Ovary (tissue), 10 donors: Measurements from ENCODE around the gene OR1I1. TPM values are rescaled to one million over a fixed set of nuclear protein-coding genes. Genes with fewer than 3 reads are reported as not detected.

Experiments used
- DNase-seq, 5 donors: peaks; one replicate each; pipeline ENCODE4 v3.0.0-alpha.2; 2019 to 2020
- H3K27ac ChIP-seq, 2 donors: fragments of 200-600 bp; one replicate each; pipeline versions ENCODE4 v1.5.1 to v1.8.0; 2019 to 2022
- H3K27me3 ChIP-seq: fragments of 200-600 bp; one replicate; pipeline ENCODE4 v1.8.0; 2022
- H3K36me3 ChIP-seq: fragments of 200-600 bp; sonication (generic); one replicate; pipeline ENCODE4 v1.5.1; 2019
- H3K4me1 ChIP-seq: one replicate; pipeline ENCODE4 v1.8.1; 2013; ENCODE audit warnings: mild to moderate bottlenecking, moderate library complexity; ENCODE audit not compliant: insufficient read depth
- H3K4me3 ChIP-seq: fragments of 200-600 bp; sonication (generic); one replicate; pipeline ENCODE4 v1.5.1; 2017
- H3K9me3 ChIP-seq, 2 donors: fragments of 200-600 bp in 1 of 2; sonication (generic) in 1 of 2; one replicate each; pipeline versions ENCODE4 v1.5.1 to v1.8.1; 2013 to 2019; ENCODE audit warnings: mild to moderate bottlenecking in 1 of 2, moderate library complexity in 1 of 2
- EP300 ChIP-seq: sonication (generic); formaldehyde crosslinking; IDR thresholded peaks from one replicate; pipeline ENCODE4 v1.6.1; 2017; ENCODE audit warnings: antibody characterized with exemption
- POLR2A ChIP-seq: fragments of 450-650 bp; IDR thresholded peaks from one replicate; pipeline ENCODE4 v1.6.1; 2017; ENCODE audit warnings: antibody characterized with exemption, mild to moderate bottlenecking, moderate library complexity
- WGBS, 3 donors: extraction: QIAGEN DNeasy Blood & Tissue Kit in 1 of 3; methylation state at CpG; one replicate each; pipeline versions ENCODE4 v1.1.5 to v1.1.7; 2013 to 2017; 5-methylcytosine and 5-hydroxymethylcytosine counted together
- intact Hi-C, 4 donors: fragments of 100-400 bp; cut with DNase I; formaldehyde crosslinking; loops; one replicate each; pipeline versions ENCODE4 v1.11.0 to v1.15.1; 2022 to 2023
- long read RNA-seq, 3 donors: library from polyadenylated mRNA in 2 of 3; unstranded in 2 of 3; transcript quantifications; one replicate each; pipeline ENCODE4 v2.0.0 and lab custom pipeline, GENCODE V29; 2021 to 2026
- polyA plus RNA-seq, 2 donors: library from polyadenylated mRNA; stranded (reverse); fragments of 200-250 nt in 1 of 2; fragments of 350-450 nt in 1 of 2; fragmentation: Illumina TruSeq in 1 of 2; extraction: RNeasy Lipid Tissue Mini Kit (QIAGEN cat#74804) in 1 of 2; gene quantifications; one replicate each; pipeline ENCODE4 v1.2.3, GENCODE V29; 2013 to 2014
- total RNA-seq, 7 donors: library from RNA; depleted of rRNA in 2 of 7; stranded (reverse); fragments of >200 nt in 2 of 7; fragmentation: NEBNext Ultra II Directional in 3 of 7; extraction: Animal tissue kit (Norgen Biotek cat#: 25700) in 3 of 7; gene quantifications; one replicate each; pipeline versions ENCODE4 v1.1.0 to v1.2.4, GENCODE V29; 2016 to 2023
- TF ChIP-seq, protein P1 (sequence below), 3 donors: fragments of 450-650 bp in 2 of 3; fragments of 200-600 bp in 1 of 3; IDR thresholded peaks; one replicate each; pipeline versions ENCODE4 v1.5.1 to v1.8.0; 2016 to 2022; ENCODE audit warnings: antibody characterized with exemption in 3 of 3, mild to moderate bottlenecking in 1 of 3
- donor health status: DM: no; HTN: no; CAD: no; lungs with moderate emphysema.
- donor health status: DM: no; HTN: no; CAD: no.
- donor health status: Bipolar disorder and iron deficiency.
- donor health status: DM: yes; HTN: yes; CAD: no.
- donor health status: DM: no; HTN: no; CAD: no.
- donor health status: DM: yes; HTN: yes; CAD: no.

OR1I1 gene, protein sequence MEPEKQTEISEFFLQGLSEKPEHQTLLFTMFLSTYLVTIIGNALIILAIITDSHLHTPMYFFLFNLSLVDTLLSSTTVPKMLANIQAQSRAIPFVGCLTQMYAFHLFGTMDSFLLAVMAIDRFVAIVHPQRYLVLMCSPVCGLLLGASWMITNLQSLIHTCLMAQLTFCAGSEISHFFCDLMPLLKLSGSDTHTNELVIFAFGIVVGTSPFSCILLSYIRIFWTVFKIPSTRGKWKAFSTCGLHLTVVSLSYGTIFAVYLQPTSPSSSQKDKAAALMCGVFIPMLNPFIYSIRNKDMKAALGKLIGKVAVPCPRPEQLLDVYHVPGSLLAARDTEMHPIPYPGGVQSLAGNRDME
- total RNA-seq (not detected), polyA plus RNA-seq (not detected)
- long read RNA-seq, donor 1 = 0 reads
- long read RNA-seq, donor 2 = 0 reads
- long read RNA-seq, donor 3 = 0 reads

DNA sequence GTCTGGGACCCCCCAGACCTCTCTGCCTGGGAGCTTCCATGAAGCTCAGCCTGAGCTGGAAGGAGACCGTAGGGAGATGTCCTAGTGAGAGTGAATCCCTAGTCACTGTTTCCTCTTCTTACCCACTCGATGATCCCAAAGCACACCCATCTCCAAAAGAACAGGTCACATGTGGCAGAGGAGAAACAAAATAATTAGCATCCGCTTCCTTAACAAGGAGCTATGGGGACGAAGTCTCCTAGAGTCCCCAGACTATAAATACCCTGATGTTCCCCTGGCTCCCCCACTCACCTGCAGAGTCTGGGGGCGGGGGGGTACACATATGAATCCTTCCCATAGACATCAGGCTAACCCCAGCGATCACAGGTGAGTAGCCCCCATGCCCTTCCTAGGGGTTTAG is at the start of gene OR1I1:
Gene OR1I1 (plus strand): TSS at position 301 of the 400 bp plus-strand sequence. CDS start 4,855 bp downstream, outside the sequence.
- 58 to 68% (median 59%) methylated on average over 6 of the region's 6 CpGs for WGBS, 3 donors
- no peaks in the 10 kb centered on the region for H3K27me3 ChIP-seq
- TF ChIP-seq, protein P1, sequence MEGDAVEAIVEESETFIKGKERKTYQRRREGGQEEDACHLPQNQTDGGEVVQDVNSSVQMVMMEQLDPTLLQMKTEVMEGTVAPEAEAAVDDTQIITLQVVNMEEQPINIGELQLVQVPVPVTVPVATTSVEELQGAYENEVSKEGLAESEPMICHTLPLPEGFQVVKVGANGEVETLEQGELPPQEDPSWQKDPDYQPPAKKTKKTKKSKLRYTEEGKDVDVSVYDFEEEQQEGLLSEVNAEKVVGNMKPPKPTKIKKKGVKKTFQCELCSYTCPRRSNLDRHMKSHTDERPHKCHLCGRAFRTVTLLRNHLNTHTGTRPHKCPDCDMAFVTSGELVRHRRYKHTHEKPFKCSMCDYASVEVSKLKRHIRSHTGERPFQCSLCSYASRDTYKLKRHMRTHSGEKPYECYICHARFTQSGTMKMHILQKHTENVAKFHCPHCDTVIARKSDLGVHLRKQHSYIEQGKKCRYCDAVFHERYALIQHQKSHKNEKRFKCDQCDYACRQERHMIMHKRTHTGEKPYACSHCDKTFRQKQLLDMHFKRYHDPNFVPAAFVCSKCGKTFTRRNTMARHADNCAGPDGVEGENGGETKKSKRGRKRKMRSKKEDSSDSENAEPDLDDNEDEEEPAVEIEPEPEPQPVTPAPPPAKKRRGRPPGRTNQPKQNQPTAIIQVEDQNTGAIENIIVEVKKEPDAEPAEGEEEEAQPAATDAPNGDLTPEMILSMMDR (IDR thresholded peaks at IDR 0.05) = no peak
- TF ChIP-seq EP300 = no peak
- no peak for TF ChIP-seq POLR2A

DNA sequence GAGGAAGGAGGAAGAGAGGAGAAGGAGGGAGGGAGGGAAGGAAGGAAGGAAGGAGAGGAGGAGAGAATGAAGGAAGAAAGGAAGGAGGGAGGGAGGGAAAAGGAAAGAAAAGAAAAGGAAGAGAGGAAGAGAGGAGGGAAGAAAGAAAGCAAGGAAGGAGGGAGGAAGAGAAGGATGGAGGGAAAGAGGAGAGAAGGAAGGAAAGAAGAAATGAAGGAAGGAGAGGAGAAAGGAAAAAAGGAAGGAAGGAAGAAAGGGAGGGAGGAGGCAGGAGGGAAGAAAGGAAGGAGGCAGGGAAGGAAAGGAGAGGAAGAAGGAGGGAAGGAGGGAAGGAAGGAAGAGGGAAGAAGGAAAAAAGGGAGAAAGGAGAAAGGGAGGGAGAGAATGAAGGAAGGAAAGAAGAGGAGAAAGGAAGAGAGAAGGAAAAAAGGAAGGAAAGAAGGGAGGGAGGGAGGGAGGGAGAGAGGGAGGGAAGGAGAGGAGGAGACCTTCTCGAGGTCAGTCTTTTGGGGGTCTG is 46.2 kb upstream of the OR1I1 start:
- H3K27me3 ChIP-seq = no peaks in the 10 kb centered on the region
- no peak overlapping the region for H3K4me3 ChIP-seq
- no peaks in the 10 kb centered on the region for H3K9me3 ChIP-seq
- WGBS, 3 donors = 26 to 38% (median 33%) methylated on average over 1 of the region's 1 CpG
- DNase-seq = no peak
- no peaks in the 10 kb centered on the region for H3K36me3 ChIP-seq
- TF ChIP-seq EP300 (no peak), POLR2A (no peak)
- TF ChIP-seq, protein P1 (IDR thresholded peaks at IDR 0.05) = no peak
- intact Hi-C loops = no loop called here
- H3K4me1 ChIP-seq = no peaks in the 10 kb centered on the region
- no peak overlapping the region for H3K27ac ChIP-seq

More for the DNA sequence above, at the start of gene OR1I1:
- Histone ChIP-seq H3K4me3 (no peak within 1 kb of the TSS), H3K4me1 (no peaks in the 10 kb centered on the region), H3K9me3 (no peaks in the 10 kb centered on the region), H3K36me3 (no peaks in the 10 kb centered on the region), H3K27ac (no peak within 1 kb of the TSS)
- no peak for DNase-seq
- intact Hi-C loops = no loop called here

DNA sequence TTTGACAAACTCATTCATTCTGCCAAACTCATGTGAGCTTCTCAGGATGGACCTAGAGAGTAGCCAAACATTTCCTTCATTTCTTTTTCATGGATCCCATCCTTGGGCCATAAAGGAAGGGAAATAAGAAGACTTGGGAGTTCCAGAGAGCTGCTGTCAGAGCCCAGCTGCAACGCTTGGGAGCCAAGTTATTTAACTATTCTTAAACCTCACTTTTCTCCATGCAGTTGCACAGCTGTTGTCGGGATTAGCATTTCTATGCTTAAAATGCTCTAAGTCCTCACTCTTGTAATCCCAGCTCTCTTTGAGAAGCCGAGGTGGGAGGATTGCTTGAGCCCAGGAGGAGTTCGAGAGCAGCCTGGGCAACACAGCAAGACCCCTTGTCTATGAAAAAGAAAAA is 44.4 kb upstream of the OR1I1 start:
- DNase-seq = no peak
- H3K4me1 ChIP-seq = no peaks in the 10 kb centered on the region
- no peak overlapping the region for H3K4me3 ChIP-seq
- 37 to 42% (median 40%) methylated on average over 4 of the region's 4 CpGs for WGBS, 3 donors
- H3K27ac ChIP-seq = no peak overlapping the region
- TF ChIP-seq, protein P1 (IDR thresholded peaks at IDR 0.05) = no peak
- TF ChIP-seq EP300 (no peak), POLR2A (no peak)
- intact Hi-C loops = no loop called here
- H3K9me3 ChIP-seq = no peaks in the 10 kb centered on the region
- no peaks in the 10 kb centered on the region for H3K36me3 ChIP-seq
- H3K27me3 ChIP-seq = no peaks in the 10 kb centered on the region

DNA sequence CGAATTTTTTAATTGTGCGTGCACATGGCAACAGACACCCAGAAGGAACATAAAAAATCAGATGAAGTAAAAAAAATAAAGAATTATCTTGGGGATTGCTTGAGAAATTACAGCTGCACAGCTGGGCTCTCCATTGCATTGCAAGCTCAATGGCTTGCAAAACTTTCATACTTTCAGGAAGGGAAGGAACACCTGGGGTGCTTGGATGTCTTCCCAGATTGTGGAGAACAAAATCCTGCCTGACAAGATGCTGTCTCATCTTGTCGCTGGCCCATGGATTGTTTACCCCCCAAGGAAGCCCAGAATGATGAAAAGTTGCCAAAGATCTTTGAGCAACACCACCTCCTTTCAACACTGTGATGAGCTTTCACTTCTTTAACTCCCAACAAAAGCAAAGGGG is 43.7 kb upstream of the OR1I1 start:
- H3K27ac ChIP-seq = no peak overlapping the region
- no peaks in the 10 kb centered on the region for H3K36me3 ChIP-seq
- 45 to 51% (median 45%) methylated on average over 3 of the region's 3 CpGs for WGBS, 3 donors
- intact Hi-C loops = no loop called here
- no peaks in the 10 kb centered on the region for H3K9me3 ChIP-seq
- TF ChIP-seq POLR2A = no peak
- no peak for TF ChIP-seq EP300
- TF ChIP-seq, protein P1 (IDR thresholded peaks at IDR 0.05) = no peak
- no peaks in the 10 kb centered on the region for H3K4me1 ChIP-seq
- no peaks in the 10 kb centered on the region for H3K27me3 ChIP-seq
- H3K4me3 ChIP-seq = no peak overlapping the region
- no peak for DNase-seq
